Epithelial cell of prostate (primary cell): ENCODE data around the gene RETREG3.
A peak's percentile ranks its signal among the peaks of the same experiment; 100 is the strongest.
"Not testable (repeated sequence)": the region's sequence is repeated elsewhere in the genome, so short reads cannot be mapped to it uniquely, and the experiment has no call there.

Experiments
- DNase-seq: peaks from one replicate; pipeline ENCODE4 v3.0.0-alpha.2; 2011; ENCODE audit warnings: low read depth, low spot score
- H3K27ac ChIP-seq: fragments of 450-650 bp; 2 replicates; pipeline ENCODE4 v1.5.1; 2017; ENCODE audit warnings: mild to moderate bottlenecking

Gene RETREG3

DNA sequence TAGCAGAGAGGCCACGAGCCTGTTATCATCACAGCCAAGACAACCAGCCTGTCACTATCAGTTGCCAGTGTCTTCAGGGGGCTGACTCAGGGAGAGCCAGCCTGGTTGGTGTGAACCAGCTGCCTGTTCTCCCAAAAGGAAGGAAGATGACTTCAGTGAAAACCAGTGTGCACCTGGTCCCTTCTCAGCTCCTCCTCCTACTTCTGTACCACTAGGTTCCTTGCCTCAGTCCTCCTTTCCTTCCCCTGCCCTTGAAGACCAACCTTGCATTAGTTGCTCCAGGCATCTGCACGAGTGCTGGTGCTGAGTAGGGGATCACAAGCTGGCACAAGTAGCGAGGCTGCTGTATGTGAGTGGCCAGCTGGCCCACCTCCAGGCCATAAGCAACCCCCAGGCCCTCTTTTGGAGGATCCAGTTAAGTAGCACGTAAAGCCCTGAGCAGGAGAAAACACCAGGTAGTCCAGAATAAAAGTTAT lies 8.8 kb upstream of the RETREG3 start:
- DNase-seq: no peak

DNA sequence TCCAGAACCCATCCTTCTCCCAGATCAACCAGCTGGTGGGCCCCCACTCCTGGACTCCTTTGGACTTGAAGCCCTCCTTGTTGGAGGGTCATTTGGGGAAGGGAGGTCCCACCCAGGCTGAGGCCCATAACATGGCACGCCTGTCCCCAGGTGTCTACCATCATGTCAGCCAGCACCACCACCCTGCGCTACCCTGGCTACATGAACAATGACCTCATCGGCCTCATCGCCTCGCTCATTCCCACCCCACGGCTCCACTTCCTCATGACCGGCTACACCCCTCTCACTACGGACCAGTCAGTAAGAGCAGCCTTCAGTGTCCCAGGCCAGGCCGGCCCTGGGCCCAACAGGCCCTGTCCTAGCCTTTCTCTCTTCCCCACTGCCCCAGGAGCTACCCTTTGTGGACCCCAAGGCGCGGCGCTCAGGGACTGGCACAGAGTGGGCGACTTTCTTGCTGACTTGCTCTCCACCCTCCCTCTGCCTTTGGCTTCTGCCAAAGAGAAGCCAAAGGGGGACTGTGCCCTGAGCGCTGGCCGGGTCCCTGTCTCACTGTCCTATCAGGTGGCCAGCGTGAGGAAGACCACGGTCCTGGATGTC lies 4.6 kb upstream of the RETREG3 start:
- no peak for DNase-seq
- H3K27ac ChIP-seq: no peak overlapping the region

More for the DNA sequence above, 8.8 kb upstream of the RETREG3 start:
- no peak overlapping the region for H3K27ac ChIP-seq

DNA sequence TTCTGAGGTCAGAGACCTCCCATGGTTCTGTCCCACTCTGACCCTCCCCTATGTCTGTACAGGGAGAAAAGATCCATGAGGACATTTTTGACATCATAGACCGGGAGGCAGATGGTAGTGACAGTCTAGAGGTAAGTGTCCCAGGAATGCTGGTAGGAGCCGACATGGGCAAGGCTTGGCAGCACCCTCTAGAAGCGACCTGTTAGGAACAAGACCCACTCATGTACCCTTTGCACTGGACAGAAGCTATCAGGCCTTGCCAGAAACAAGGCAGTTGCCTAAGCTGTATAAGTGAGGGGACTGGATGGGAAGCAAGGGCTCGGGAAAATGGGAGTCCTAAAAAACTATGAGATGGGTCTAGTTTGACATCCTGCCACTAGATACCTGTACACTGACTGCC lies 2.8 kb upstream of the RETREG3 start:
- no peak overlapping the region for H3K27ac ChIP-seq
- no peak for DNase-seq

DNA sequence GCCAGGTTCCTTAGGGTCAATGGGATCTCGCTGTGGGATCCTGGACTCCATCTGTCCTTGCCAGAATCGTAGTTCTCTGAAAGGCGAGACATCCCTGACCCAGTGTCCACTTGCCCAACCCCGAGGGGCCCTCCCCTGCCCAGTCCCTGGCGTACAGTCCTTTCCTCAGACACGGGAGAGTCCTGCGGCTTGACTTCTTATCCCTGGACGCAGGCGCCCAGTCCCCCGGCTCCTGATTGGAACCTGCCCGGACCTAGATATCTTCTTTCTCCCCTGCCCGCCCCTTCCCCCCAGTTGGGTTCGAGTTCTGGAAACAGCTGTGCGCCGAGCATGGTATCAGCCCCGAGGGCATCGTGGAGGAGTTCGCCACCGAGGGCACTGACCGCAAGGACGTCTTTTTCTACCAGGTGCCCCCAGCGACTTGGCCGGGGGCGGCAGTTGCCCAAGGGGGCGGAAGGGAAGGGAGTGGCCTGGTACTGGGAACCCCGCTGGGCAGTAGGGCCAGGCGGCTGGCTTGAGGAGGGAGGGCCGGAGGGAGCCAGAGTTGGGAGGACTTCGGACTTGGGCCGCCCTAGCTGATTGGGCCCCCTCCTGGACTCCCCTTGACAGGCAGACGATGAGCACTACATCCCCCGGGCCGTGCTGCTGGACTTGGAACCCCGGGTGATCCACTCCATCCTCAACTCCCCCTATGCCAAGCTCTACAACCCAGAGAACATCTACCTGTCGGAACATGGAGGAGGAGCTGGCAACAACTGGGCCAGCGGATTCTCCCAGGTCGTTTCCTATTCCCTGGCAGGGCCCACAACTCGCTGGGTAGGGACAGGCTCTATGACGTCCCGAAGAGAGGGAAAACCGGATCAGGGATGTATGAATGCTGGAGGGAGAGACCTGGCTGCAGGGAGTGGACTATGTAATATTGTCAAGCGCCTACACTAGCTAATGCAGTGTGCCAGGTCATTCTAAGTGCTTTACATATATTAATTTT lies 934 bp upstream of the RETREG3 start:
- not testable (repeated sequence) for DNase-seq
- peak overlapping the region; percentile 68 for H3K27ac ChIP-seq

DNA sequence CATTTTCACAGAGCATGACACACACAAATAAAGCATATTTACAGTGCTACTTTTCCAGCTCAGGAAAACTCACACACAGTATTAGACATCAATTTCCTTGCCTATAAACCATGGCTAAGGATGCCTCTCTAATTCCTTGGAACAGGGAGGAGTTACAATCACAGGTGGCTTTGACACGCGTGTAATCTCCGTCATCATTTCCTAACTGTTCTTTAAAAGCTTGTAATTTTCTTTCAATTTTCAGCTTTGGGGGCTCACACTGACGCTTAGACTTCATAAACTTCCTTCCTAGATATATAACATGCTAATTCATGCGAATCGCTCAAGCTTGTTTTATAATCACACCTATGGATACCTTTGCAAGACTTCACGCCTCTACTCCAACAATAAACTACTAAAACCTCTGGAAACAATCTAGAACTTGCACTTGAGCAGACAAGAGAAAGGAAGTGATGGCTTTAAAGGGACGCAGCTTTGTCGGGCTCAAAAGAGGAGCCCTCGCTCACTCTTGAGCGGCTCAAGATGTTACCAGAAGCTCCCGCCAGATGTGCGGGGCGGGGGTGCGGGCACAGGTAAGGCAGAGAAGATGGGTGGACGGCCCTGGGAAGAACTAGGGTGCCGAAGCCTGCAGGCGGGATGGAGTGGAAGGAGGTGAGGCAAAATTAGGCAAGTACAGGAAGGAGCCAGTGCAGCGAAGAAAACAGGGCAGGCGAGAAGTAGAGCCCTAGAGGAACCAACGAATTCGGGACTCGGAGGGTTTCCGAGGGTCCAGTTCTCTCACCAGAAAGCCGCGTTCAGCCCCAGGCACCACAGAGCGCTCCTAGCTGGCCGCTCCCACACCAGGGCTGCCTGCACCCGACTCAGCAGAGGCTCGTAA lies 631 bp downstream of the RETREG3 start:
- peak overlapping the region; percentile 68 for H3K27ac ChIP-seq
- no peak for DNase-seq

DNA sequence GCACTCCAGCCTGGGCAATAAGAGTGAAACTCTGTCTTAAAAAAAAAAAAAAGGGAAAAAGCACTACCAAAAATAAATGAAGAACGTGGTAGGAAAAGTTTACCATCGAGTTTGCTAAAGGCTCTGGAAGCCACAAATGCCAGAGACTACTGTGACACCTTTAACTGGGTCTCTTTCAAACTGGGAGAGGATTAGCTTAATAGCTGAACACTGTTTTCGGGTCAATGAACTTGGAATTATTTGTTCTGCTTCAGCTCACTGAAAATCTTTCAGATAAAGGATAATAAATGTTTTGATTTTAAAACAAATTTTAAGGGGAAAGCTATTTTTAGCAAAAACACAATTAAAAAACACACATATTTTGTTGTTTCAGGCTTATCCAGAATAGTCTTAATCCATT lies 1.4 kb downstream of the RETREG3 start:
- no peak overlapping the region for H3K27ac ChIP-seq
- no peak for DNase-seq

DNA sequence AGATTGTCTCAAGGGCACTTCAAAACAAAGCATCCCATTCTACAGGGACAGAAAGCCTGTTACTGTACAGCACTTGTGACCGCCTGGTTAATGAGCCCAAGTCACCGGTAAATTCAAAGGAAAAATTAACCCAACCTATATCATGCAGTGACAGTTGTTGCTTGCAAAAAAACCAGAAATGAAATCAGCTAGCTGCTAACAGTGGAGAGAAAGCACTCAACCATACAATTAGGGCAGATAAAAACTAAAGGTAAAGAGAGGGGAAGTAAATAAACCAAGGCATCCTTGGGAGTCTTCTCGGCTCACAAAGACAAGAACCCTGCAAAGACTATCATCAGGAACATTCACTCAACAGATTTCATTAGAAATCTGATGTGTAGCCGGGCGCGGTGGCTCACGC lies 5.9 kb downstream of the RETREG3 start:
- H3K27ac ChIP-seq: no peak overlapping the region
- DNase-seq: no peak

DNA sequence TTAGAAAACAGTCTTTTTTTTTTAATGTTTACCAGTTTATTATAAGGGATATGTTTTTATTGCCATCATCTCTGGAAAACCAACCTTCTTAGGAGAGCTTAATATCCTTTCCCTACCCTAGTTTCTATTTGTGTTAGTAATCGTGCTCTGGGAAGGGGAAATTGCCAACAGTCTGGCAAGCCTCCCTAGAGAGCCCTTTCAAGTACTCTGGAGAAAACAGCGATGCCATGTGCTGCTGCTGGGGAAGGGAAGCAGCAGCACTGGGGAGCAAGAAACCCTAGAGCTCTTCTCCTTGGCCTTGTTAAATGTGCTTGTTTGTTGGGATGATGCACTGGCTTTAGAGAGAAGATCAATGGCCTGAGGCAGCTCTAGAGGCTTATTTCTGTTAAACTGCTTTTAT lies 10.3 kb downstream of the RETREG3 start:
- DNase-seq: no peak
- no peak overlapping the region for H3K27ac ChIP-seq

DNA sequence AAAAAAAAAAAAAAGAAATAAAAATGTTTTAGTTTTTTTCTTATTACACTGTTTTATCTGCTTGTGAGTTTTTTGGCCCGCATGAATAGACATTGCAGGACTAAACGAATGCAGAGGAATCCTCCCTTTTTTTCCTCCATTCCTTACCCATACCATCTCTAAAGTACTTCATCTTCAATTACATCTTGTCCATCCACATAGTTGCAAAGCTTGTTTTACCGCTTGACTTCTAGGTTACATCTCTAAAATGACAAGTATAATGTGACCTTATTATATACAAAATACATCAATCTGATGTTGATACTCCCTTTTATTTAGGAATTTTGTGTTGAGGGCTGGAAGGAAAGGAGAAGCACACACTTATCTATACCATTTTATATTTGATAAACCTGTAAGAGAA lies 12.8 kb downstream of the RETREG3 start:
- H3K27ac ChIP-seq: no peak overlapping the region
- DNase-seq: no peak

DNA sequence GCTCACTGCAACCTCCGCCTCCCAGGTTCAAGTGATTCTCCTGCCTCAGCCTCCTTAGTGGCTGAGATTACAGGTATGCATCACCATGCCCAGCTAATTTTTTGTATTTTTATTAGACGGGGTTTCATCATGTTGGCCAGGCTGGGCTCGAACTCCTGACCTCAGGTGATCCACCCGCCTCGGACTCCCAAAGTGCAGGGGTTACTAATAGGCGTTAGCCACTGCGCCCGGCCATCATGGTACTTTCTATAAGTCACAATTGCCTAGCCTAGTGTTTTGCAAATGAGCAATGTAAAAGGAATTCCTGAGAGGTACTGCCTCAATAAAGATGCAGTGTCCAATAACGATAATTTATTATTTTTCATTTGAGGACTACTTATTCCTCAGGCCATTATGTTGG lies 17.8 kb downstream of the RETREG3 start:
- no peak for DNase-seq

DNA sequence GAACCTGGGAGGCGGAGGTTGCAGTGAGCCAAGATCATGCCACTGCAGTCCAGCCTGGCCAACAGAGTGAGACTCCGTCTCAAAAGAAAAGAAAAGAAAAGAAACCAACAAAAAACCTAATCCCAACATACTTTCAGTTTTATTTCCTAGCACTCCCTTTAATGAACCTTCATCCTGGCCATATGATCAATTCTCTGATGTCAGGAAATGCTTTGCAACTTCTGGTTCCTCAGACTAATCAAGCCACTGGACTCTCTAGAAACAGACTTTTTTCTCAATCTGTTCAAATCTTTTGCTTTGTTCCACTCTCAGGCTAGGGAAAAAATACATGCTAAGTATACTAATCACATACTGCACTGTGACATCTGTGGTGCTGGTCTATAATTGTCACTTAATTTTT lies 18.3 kb downstream of the RETREG3 start:
- no peak for DNase-seq
- no peak overlapping the region for H3K27ac ChIP-seq

More for the DNA sequence above, 17.8 kb downstream of the RETREG3 start:
- H3K27ac ChIP-seq: no peak overlapping the region

DNA sequence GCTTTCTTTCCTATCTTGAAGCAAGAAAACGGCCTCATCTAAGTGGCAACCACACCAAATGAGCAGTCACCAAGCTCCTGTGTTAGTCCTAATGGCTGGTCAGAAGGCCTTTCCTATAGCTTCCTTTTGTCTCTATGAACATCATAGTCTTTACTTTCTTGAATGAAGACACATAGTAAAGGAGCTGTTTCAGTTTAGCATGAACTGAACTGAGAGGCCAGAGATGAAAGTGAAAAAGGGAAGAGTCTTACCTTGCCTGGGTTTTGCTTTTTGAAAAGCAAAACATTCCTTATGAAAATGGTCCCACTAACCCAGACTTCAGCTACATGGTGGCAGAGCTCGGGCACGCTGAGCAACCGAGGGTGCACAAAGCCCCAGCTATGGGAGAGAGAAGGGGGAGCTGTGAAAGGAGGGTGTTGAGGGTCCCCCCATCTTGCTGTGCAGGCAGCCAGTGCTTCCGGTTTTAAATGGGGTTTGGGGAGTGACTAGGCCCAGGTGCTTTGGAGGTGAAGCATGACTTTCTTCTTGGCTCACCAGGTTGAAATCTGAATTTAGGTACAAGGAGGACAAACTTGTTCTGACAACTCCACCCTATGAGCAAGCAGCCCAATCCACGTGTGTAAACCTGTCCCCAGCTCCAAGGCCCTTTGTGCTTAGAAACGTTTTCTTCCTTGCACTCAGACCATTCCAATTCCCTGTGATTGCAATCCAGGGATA lies 22.5 kb downstream of the RETREG3 start:
- H3K27ac ChIP-seq: peak overlapping the region; percentile 91
- peak; percentile 89 for DNase-seq

DNA sequence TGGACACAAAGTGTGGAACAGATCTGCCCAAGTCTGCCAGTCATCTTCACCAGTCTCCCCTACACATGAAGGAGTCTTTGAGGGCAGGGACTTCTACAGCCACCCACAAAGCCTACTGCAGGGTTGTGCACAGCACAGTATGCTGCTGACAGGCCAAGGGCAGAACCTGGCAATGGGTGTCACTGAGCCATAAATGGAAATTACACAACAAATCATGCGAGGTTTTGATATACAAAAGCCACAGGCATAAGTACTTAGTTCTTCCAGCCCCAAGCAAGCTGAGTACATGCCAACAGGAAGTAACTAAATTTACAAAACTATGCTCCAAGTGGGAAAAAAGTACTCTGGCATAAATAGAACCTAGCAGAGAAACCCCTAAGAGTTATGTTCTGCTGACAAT lies 23.8 kb downstream of the RETREG3 start:
- no peak for DNase-seq
- no peak overlapping the region for H3K27ac ChIP-seq

DNA sequence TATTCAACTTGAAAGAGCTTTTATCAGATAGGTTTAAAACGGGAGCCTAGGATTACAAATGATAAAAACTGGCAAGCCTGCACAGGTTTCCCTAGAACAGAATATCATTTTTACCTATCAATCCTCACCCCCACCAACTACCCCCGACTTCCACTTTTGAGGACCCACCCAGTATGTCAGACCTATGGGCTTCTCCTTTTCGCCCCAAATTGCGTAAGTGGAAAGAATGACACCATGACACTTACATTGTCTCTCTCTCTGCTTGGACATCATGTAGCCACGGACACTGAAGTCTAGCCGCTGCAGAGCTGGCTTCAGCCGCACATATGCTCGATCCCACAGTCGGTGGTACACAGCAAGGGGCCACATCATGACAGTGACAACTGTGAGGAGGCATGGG lies 24.3 kb downstream of the RETREG3 start:
- no peak overlapping the region for H3K27ac ChIP-seq
- DNase-seq: no peak

DNA sequence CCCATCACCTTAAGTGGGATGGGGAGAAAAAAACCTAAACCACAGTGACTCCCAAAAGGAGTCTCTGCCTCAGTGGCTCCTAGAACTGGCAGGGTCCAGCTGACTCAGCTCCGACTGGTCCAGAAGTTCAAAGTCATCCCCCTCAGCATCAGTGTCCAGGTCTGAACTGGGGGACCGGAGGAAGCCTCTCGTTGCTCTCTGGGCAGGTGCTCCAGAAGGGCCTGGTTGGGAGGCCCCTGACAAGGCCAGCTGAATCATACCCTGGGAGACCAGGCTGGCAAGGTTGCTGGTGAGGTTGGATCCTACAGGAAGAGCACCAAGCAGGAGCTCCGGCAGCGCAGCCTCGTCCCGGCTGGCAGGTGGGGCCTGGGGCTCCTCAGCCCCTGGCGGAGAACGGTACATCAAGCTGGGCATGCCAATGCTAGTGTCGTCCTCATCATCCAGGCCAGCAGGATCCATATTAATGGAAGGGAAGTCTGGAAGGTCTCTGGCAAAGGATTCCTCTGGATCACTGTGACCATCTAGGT lies 27.4 kb downstream of the RETREG3 start:
- DNase-seq: no peak
- no peak overlapping the region for H3K27ac ChIP-seq

DNA sequence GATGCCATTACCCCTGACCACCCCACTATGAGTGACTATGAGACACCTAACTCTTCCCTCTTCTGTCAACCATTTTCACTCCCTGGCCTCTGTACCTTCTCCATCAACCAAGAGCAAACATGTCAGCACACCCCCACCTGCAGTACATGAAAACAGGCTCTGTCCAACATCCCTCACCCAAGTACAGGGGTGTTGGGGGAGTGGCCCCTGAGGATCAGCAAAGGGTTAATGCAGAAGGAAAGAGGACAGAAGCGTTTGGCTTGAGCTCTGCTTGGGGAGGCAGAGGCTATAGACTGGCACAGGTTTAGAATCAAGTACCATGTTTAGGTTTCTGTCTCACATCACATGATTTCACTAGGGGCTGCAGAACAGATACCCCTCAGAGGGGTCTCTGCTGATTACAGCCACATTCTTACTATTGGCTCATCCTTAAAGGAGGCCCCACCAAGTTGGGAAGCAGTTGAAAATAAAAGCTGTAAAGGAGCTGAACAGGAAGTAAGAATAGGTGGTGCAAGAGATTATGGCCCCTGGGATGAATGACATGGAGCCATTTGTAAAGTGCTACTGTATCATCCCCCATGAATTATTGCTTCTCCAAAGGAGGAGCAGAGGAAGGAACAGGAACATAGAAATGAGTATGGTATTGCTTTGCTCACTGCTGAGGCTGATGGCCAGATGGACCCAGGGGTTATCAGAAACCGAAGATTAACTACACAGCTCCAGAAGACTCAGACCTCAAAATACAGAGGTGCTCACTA lies 29.2 kb downstream of the RETREG3 start:
- DNase-seq: no peak
- no peak overlapping the region for H3K27ac ChIP-seq

DNA sequence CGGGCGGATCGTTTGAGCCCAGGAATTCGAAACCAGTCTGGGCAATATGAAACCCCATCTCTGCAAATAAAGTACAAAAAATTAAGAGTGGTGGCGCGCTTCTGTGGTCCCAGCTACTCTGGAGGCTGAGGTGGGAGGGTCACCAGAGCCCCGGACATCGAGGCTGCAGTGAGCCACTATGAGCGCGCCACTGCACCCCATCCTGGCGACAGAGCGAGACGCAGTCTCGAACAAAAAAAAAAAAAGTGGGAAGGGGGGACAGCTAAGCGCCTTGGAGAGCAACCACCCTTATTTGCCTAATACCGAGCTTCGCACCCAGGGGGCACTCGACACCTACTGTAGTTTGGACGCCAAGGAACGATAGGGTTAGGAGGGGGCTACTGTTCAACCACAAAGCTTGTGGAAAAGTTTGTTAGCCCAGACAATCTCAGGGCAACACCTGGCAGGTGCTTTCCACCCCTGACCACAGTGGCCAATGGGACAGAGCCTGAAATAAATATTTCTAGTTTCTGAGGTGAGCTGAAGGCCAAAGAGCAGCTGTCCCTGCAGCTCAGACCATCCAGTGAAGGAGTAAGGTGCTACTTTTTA lies 30.8 kb downstream of the RETREG3 start:
- peak overlapping the region; percentile 75 for H3K27ac ChIP-seq
- no peak for DNase-seq

DNA sequence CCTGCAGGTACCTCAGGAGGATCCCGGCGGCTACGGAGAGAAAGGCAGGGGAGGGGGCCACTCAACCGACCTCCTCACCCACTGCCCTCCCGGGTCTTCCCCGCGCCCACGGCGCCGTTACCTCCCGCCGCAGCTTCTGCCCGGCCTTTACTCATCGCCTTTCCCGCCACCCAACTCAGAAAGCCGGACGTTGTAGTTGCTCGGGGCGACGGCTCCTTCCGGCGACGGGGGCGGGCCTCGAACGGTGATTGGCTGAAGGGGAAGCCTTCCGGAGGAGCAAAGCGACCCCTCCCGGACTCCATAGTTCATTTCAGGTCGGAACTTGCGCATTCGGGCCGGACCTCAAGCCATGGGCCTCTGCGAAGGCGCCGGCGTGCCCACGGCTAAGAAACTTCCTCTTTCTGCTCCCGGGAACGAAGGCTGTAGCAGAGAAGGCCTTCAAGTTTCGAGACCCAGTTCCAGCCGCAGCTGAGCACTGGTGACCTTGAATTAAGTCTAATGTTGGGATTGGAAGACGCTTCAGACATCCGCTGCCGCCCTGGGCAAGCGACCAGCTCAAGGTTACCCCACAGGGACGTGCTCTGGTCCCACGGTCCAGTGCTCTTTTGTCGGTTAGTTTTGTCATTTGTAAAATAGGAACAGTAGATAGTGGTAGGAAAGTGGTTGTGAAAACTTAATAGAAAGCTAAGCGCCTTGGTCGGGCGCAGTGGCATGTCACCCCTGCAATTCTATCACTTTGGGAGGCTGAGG lies 31.5 kb downstream of the RETREG3 start, which contains the start of gene PSMC3IP:
Gene PSMC3IP, minus strand, starts transcription at position 198 of the 750 bp plus-strand sequence. Its CDS starts 43 bp downstream, at position 155.
- peak within 1 kb of the TSS; percentile 75 for H3K27ac ChIP-seq
- no peak for DNase-seq
